HEK293 (cell line): ENCODE measurements around the gene NR0B1.

Experiments
- CTCF ChIA-PET: fragments of 350-600 bp; formaldehyde crosslinking; extraction: SDS; loops from one replicate; lab custom pipeline; 2021; ENCODE audit warnings: antibody characterized with exemption; lab: Yijun Ruan, JAX
- POLR2A ChIA-PET: fragments of 300-600 bp; formaldehyde crosslinking; extraction: SDS; loops from one replicate; lab custom pipeline; 2020; ENCODE audit warnings: antibody characterized with exemption, inconsistent platforms; lab: Yijun Ruan, JAX
- H3K27ac ChIP-seq: fragments of 200-500 bp; sonication (Bioruptor generic); 2 replicates; pipeline ENCODE4 v1.5.1; 2014; ENCODE audit warnings: low read depth, low read length, control low read depth, inconsistent platforms; ENCODE audit errors: extremely low read depth
- H3K36me3 ChIP-seq, 2 experiments: fragments of 200-500 bp in 1 of 2; sonication (Bioruptor generic) in 1 of 2; 1 replicate in 1 of 2; 2 replicates in 1 of 2; pipeline ENCODE4 v1.5.1; 2014 to 2017; ENCODE audit warnings: inconsistent platforms in 2 of 2, low read length in 2 of 2; ENCODE audit not compliant: control insufficient read depth in 2 of 2, insufficient read depth in 1 of 2
- H3K4me1 ChIP-seq: fragments of 200-500 bp; sonication (Bioruptor generic); 2 replicates; pipeline ENCODE4 v1.5.1; 2014; ENCODE audit warnings: mild to moderate bottlenecking, low read length, inconsistent platforms; ENCODE audit not compliant: control insufficient read depth, insufficient read depth
- H3K4me3 ChIP-seq: 2 replicates; pipeline ENCODE4 v1.5.1; 2011; ENCODE audit warnings: low read depth, mild to moderate bottlenecking, control low read depth, low read length, moderate library complexity
- H3K9me3 ChIP-seq: fragments of 200-500 bp; sonication (Bioruptor generic); 2 replicates; pipeline ENCODE4 v1.5.1; 2014; ENCODE audit warnings: low read depth, low read length, inconsistent platforms; ENCODE audit not compliant: control insufficient read depth, insufficient read depth
- PRDM2 ChIP-seq: fragments of 450-650 bp; formaldehyde crosslinking; IDR thresholded peaks from 2 replicates; pipeline ENCODE4 v1.5.1; 2016; ENCODE audit warnings: missing biosample characterization, missing genetic modification characterization, borderline replicate concordance
- SCRT1 ChIP-seq: fragments of 450-650 bp; formaldehyde crosslinking; IDR thresholded peaks from 2 replicates; pipeline ENCODE4 v1.5.1; 2016; ENCODE audit warnings: missing biosample characterization, missing genetic modification characterization, borderline replicate concordance
- SP3 ChIP-seq: fragments of 450-650 bp; formaldehyde crosslinking; IDR thresholded peaks from 2 replicates; pipeline ENCODE4 v1.5.1; 2016; ENCODE audit warnings: missing biosample characterization, missing genetic modification characterization
- TRIM28 ChIP-seq: IDR thresholded peaks from 2 replicates; pipeline ENCODE4 v1.6.1; 2011; ENCODE audit warnings: low read length, control low read depth, borderline replicate concordance
- WT1 ChIP-seq: fragments of 450-650 bp; formaldehyde crosslinking; IDR thresholded peaks from 2 replicates; pipeline ENCODE4 v1.5.1; 2016; ENCODE audit warnings: missing biosample characterization, missing genetic modification characterization
- ZBTB48 ChIP-seq: fragments of 450-650 bp; formaldehyde crosslinking; IDR thresholded peaks from 2 replicates; pipeline ENCODE4 v1.5.1; 2016; ENCODE audit warnings: missing biosample characterization, missing genetic modification characterization
- ZEB2 ChIP-seq: fragments of 450-650 bp; formaldehyde crosslinking; IDR thresholded peaks from 2 replicates; pipeline ENCODE4 v1.5.1; 2016; ENCODE audit warnings: missing biosample characterization, missing genetic modification characterization
- ZNF133 ChIP-seq: fragments of 450-650 bp; formaldehyde crosslinking; IDR thresholded peaks from 2 replicates; pipeline ENCODE4 v1.5.1; 2016; ENCODE audit warnings: missing biosample characterization, missing genetic modification characterization
- ZNF140 ChIP-seq: fragments of 450-650 bp; formaldehyde crosslinking; IDR thresholded peaks from 2 replicates; pipeline ENCODE4 v1.5.1; 2016; ENCODE audit warnings: missing biosample characterization, missing genetic modification characterization
- ZNF169 ChIP-seq: fragments of 450-650 bp; formaldehyde crosslinking; IDR thresholded peaks from 2 replicates; pipeline ENCODE4 v1.5.1; 2016; ENCODE audit warnings: missing biosample characterization, missing genetic modification characterization
- ZNF18 ChIP-seq: fragments of 450-650 bp; formaldehyde crosslinking; IDR thresholded peaks from 2 replicates; pipeline ENCODE4 v1.5.1; 2016; ENCODE audit warnings: missing biosample characterization, missing genetic modification characterization
- ZNF202 ChIP-seq: fragments of 450-650 bp; formaldehyde crosslinking; IDR thresholded peaks from 2 replicates; pipeline ENCODE4 v1.5.1; 2016; ENCODE audit warnings: missing biosample characterization, missing genetic modification characterization, borderline replicate concordance
- ZNF221 ChIP-seq: fragments of 450-650 bp; formaldehyde crosslinking; IDR thresholded peaks from 2 replicates; pipeline ENCODE4 v1.5.1; 2017; ENCODE audit warnings: missing biosample characterization, missing genetic modification characterization, borderline replicate concordance
- ZNF223 ChIP-seq: fragments of 450-650 bp; formaldehyde crosslinking; IDR thresholded peaks from 2 replicates; pipeline ENCODE4 v1.5.1; 2016; ENCODE audit warnings: missing biosample characterization, missing genetic modification characterization
- ZNF280C ChIP-seq: fragments of 450-650 bp; formaldehyde crosslinking; IDR thresholded peaks from 2 replicates; pipeline ENCODE4 v1.5.1; 2016; ENCODE audit warnings: missing biosample characterization, missing genetic modification characterization
- ZNF366 ChIP-seq: fragments of 450-650 bp; formaldehyde crosslinking; conservative IDR thresholded peaks from 2 replicates; pipeline ENCODE4 v1.5.1; 2016; ENCODE audit warnings: missing biosample characterization, missing genetic modification characterization
- ZNF394 ChIP-seq: fragments of 450-650 bp; formaldehyde crosslinking; IDR thresholded peaks from 2 replicates; pipeline ENCODE4 v1.5.1; 2016; ENCODE audit warnings: missing biosample characterization, missing genetic modification characterization, mild to moderate bottlenecking, moderate library complexity, borderline replicate concordance
- ZNF610 ChIP-seq: fragments of 450-650 bp; formaldehyde crosslinking; IDR thresholded peaks from 2 replicates; pipeline ENCODE4 v1.5.1; 2016; ENCODE audit warnings: missing biosample characterization, missing genetic modification characterization, borderline replicate concordance
- ZNF792 ChIP-seq: fragments of 450-650 bp; formaldehyde crosslinking; IDR thresholded peaks from 2 replicates; pipeline ENCODE4 v1.5.1; 2016; ENCODE audit warnings: missing biosample characterization, missing genetic modification characterization
- ZSCAN5A ChIP-seq: fragments of 450-650 bp; formaldehyde crosslinking; IDR thresholded peaks from 2 replicates; pipeline ENCODE4 v1.5.1; 2016; ENCODE audit warnings: missing biosample characterization, missing genetic modification characterization

NR0B1 gene

GRCh38 chrX:30304866-30305265, 4.3 kb downstream of the NR0B1 start:
- POLR2A ChIA-PET, result no interaction called here
- no peaks in the 10 kb centered on the region for H3K36me3 ChIP-seq
- no peaks in the 10 kb centered on the region for H3K9me3 ChIP-seq
- no peak overlapping the region for H3K27ac ChIP-seq
- no peak for TF ChIP-seq TRIM28
- no peak for TF ChIP-seq ZNF223 (tag by site-specific recombination)
- TF ChIP-seq ZNF366 (tag by site-specific recombination), result no peak
- CTCF ChIA-PET, result no interaction called here
- H3K4me3 ChIP-seq, result no peak overlapping the region
- H3K4me1 ChIP-seq, result no peaks in the 10 kb centered on the region

- Histone ChIP-seq H3K36me3 (no peaks in the 10 kb centered on the region), H3K4me3 (no peak overlapping the region), H3K9me3 (no peaks in the 10 kb centered on the region), H3K4me1 (no peaks in the 10 kb centered on the region), H3K27ac (no peak overlapping the region)
- TF ChIP-seq ZSCAN5A (tag by site-specific recombination) (no peak), ZNF18 (tag by site-specific recombination) (no peak), ZEB2 (no peak), ZNF792 (no peak), ZNF140 (tag by site-specific recombination) (no peak), ZNF169 (no peak), ZNF280C (tag by site-specific recombination) (no peak), PRDM2 (no peak), ZNF610 (tag by site-specific recombination) (no peak), ZNF223 (tag by site-specific recombination) (no peak), SCRT1 (tag by site-specific recombination) (no peak), ZBTB48 (tag by site-specific recombination) (no peak), SP3 (tag by site-specific recombination) (no peak), ZNF202 (tag by site-specific recombination) (no peak), ZNF133 (tag by site-specific recombination) (no peak), WT1 (tag by site-specific recombination) (no peak), ZNF394 (tag by site-specific recombination) (no peak), ZNF221 (tag by site-specific recombination) (no peak)
- POLR2A ChIA-PET, result no interaction called here
- CTCF ChIA-PET, result interaction anchor here (0.7 kb wide), 1 partner anchor 10 kb away, joined by 3 read pairs; no protein-coding TSS in a partner anchor
Measured at GRCh38 chrX:30302956-30303355, 6.2 kb downstream of the NR0B1 start.
